ENCODE measurements around the gene RFNG. TPM values are rescaled to one million over a fixed set of nuclear protein-coding genes. Genes with fewer than 3 reads are reported as not detected.
"Not testable (repeated sequence)": the region's sequence is repeated elsewhere in the genome, so short reads cannot be mapped to it uniquely, and the experiment has no call there.

The RFNG gene
- total RNA-seq, 1 experiment from 2014 or later, result 18.6 TPM

DNA sequence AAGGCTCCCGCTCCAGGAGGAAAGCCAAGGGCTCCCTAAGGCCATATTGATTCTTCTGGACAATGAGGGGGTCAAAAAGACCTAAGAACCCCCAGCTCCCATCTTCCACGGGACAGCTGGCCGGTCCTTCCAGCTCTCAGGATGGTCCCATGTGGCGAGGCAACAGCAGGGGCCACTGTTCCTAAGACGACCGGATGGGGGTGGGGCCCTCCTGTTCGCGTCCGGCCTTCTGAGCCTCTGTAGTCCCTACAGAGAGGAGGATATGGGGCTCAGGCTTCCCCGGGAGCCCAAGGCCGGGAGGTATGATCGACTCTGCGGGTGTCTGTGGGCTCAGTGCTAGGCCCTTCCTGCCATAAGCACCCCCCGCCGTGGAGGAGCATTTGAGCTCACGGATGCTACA, 8.1 kb downstream of the RFNG start:
- no peak for DNase-seq (ENCODE audit: low read depth)

DNA sequence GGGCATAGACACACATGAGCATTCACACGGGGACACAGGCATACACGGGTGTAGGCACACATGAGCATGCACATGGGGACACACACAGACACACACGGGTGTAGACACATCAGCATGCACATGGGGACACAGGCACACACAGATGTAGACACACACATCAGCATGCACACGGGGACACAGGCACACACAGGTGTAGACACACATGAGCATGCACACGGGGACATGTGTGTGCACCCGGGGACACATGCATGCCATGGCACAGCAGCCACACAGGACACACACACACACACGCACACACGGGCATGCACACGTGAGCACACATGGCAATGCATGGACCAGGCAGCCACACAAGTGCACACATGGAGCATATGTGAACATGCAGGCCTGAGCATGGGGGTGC, 9.0 kb downstream of the RFNG start:
- DNase-seq (ENCODE audit: low read depth), result no peak

GRCh38 chr17:82041144-82041814, 10.3 kb downstream of the RFNG start:
- DNase-seq (ENCODE audit: low read depth), result peak; percentile 56

DNA sequence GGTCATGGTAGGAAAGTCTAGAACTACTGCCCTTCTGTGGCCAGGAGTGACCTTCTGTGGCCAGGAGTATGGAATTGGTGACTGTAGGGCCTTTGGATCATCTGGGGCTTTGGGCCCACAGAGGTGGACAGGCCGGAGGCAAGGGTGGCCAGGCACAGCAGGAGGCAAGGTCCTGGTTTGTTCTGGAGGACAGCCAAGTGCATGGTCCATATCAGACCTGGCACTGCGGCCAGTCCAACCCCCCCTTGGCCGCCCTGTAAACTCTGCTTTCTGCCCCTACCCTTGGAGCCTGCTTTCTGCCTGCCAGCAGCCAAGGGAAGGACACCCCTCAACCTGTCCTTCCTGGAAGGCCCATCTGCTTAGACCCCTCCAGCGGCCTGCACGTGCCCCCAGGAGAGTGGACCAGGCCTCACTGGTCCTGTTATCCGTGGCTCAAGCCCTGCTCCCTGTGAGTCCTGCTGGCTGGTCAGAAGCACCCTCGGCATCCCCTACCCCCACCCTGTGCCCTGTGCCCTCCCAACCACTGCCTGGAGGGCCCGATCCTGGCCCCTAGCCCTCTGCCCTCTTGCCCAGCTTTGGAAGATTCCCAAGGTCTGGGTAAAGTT, 11.8 kb downstream of the RFNG start:
- no peak for DNase-seq (ENCODE audit: low read depth)

GRCh38 chr17:82038796-82039409, 12.7 kb downstream of the RFNG start:
- not testable (repeated sequence) for DNase-seq (ENCODE audit: low read depth)

DNA sequence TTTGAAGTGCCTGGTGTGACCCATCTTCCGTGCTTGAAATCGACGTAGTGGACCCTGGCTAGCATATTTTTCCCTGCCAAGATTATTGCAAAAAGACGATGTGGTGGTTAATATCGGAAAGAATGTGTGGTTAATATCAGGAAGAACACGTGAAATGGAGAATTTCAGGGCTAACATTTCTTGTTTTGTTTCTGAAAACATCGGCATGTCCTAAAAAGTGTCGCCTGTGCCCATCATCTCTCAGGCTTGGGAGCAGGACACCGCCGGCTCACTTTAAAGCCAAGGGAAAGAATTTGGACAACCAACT, 13.8 kb downstream of the RFNG start:
- DNase-seq (ENCODE audit: low read depth), result no peak

GRCh38 chr17:82037092-82037888, 14.3 kb downstream of the RFNG start, which contains the start of gene DCXR:
TSS of gene DCXR (minus strand) at chr17:82037697. CDS start at chr17:82037682, 15 bp downstream.
- DNase-seq (ENCODE audit: low read depth), result peak; percentile 95

GRCh38 chr17:82036634-82037091, 14.9 kb downstream of the RFNG start:
- no peak for DNase-seq (ENCODE audit: low read depth)

DNA sequence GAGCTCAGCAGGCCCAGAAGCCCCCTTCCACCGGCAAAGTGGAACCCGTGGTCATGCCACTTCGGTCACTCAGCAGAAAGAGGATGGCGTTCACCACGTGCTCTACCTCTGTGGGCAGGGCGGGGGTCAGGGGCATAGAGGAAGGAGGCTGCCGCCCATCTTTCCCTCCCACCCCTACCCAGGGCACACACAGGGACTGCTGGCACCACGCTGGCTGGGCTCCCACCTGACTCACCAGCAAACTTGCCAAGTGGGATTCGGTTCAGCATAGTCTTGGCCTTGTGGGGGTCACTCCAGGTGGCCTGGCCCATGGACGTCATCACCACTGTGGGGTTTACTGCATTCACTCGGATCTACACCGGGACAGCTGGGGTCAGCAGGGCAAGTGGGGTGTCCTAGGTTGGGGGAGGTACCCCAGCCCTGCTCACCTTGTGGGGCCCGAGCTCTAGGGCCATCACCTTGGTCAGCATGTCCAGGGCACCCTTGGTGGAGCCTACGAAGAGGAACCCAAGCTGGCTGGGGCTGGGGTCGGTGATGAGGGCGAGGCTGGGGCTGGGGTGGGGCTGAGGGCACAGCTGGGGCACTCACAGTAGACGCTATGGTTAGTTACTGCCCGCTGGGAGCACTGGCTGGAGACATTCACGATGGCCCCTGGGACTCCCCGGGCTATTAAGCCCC, 15.5 kb downstream of the RFNG start:
- no peak for DNase-seq (ENCODE audit: low read depth)

DNA sequence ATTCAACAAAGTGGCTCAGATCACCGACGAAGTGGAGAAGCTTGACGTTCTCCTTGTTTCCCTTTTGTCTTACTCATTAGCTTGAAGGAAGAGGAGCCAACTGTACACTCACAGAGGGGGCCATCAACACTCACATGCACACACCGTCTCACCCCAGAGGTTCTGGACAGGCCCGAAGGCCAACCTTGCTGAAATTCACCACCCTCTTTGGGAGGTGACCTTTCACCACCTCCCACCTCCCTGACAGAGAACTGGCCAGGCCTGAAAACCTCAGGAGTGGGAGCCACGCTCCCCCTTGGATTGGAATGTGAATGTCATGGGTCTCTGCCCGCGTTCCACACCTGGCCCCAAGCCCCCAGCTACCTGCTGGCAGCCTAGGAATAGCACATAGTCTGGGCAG, 16.1 kb downstream of the RFNG start:
- DNase-seq (ENCODE audit: low read depth), result no peak

GRCh38 chr17:82034371-82035011, 17.1 kb downstream of the RFNG start:
- no peak for DNase-seq (ENCODE audit: low read depth)

- no peak for DNase-seq (ENCODE audit: low read depth)
These were observed 18.1 kb downstream of the RFNG start for GRCh38 chr17:82033359-82034085.

- no peak for DNase-seq (ENCODE audit: low read depth)
These were observed 19.6 kb downstream of the RFNG start for GRCh38 chr17:82031885-82032627.

- DNase-seq (ENCODE audit: low read depth), result peak; percentile 22
These were observed 20.2 kb downstream of the RFNG start, which contains the start of gene RAC3 for GRCh38 chr17:82031303-82031884. TSS of gene RAC3 (plus strand) at chr17:82031678. CDS start at chr17:82031762, 84 bp downstream.

- peak; percentile 23 for DNase-seq (ENCODE audit: low read depth)
These were observed 20.9 kb downstream of the RFNG start for GRCh38 chr17:82030470-82031302.

DNA sequence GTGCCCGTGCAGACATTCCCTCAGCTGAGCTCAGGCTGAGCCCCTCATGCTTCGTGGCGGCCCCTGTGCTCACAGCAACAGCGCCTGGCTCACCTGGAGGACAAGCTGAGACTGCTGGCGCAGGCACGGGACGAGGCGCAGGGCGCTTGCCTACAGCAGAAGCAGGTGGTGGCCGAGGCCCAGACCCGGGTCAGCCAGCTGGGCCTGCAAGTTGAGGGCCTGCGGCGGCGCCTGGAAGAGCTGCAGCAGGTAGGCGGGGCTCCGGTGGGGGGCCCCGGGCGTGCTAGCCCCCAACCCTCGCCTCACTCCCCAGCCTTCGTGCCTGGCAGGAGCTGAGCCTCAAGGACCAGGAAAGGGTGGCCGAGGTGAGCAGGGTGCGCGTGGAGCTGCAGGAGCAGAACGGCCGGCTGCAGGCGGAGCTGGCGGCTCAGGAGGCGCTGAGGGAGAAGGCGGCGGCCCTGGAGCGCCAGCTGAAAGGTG, 21.6 kb downstream of the RFNG start:
- no peak for DNase-seq (ENCODE audit: low read depth)

GRCh38 chr17:82029391-82029790, 22.2 kb downstream of the RFNG start:
- peak; percentile 20 for DNase-seq (ENCODE audit: low read depth)

DNA sequence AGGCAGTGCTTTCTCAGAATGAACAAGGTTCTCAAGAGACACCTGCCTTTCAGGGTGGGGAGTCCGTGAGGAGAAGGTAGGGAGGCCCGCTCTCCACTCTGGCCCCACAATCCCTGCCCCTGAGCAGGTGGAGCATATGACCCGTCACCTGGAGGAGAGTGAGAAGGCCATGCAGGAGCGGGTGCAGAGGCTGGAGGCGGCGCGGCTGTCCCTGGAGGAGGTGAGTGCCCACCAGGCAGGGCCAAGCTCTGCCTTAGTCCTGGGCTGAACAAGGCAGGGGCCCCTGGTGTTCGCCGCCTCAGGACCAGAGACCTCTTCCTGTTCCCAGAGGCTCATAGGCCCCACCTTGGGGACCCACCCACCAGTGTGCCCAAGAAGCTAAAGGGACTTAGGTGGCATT, 22.6 kb downstream of the RFNG start:
- no peak for DNase-seq (ENCODE audit: low read depth)
